Transverse colon (tissue), 4 donors: Measurements from ENCODE around the gene TMEM263. TPM values are rescaled to one million over a fixed set of nuclear protein-coding genes. Genes with fewer than 3 reads are reported as not detected.

ENCODE experiments used
- DNase-seq: peaks from one replicate; pipeline ENCODE4 v3.0.0-alpha.2; 2019
- H3K27ac ChIP-seq, 4 donors: fragments of 200-600 bp; sonication (generic); 2 replicates each; pipeline ENCODE4 v1.5.1; 2016 to 2018; ENCODE audit warnings: inconsistent platforms in 4 of 4
- H3K27me3 ChIP-seq: fragments of 200-600 bp; sonication (generic); 2 replicates; pipeline ENCODE4 v1.5.1; 2017; ENCODE audit warnings: inconsistent platforms
- H3K36me3 ChIP-seq, 4 donors: fragments of 200-600 bp; sonication (generic); 2 replicates each; pipeline ENCODE4 v1.5.1; 2017 to 2019; ENCODE audit warnings: inconsistent platforms in 4 of 4
- H3K4me1 ChIP-seq, 4 donors: fragments of 200-600 bp; sonication (generic); 2 replicates each; pipeline ENCODE4 v1.5.1; 2017 to 2020; ENCODE audit warnings: inconsistent platforms in 4 of 4
- H3K4me3 ChIP-seq, 4 donors: fragments of 200-600 bp; sonication (generic); 1 replicate in 1 of 4; 2 replicates in 3 of 4; pipeline versions ENCODE4 v1.5.1 to v1.6.1; 2017 to 2019; ENCODE audit warnings: inconsistent platforms in 4 of 4
- H3K9me3 ChIP-seq, 2 donors: fragments of 200-600 bp; sonication (generic); 2 replicates each; pipeline ENCODE4 v1.5.1; 2017 to 2019; ENCODE audit warnings: inconsistent platforms in 2 of 2
- EP300 ChIP-seq: sonication (generic); formaldehyde crosslinking; IDR thresholded peaks from one replicate; pipeline ENCODE4 v1.6.1; 2017; ENCODE audit warnings: antibody characterized with exemption, low read depth
- POLR2A ChIP-seq: fragments of 450-650 bp; IDR thresholded peaks from one replicate; pipeline ENCODE4 v1.6.1; 2016; ENCODE audit warnings: antibody characterized with exemption, mild to moderate bottlenecking, moderate library complexity
- POLR2AphosphoS5 ChIP-seq, 3 donors: sonication (generic); formaldehyde crosslinking; IDR thresholded peaks; one replicate each; pipeline ENCODE4 v1.6.1; 2016; ENCODE audit warnings: antibody characterized with exemption in 3 of 3
- WGBS, 2 donors: methylation state at CpG; one replicate each; pipeline ENCODE4 v1.1.5; 2018; ENCODE audit warnings: low coverage in 1 of 2; 5-methylcytosine and 5-hydroxymethylcytosine counted together
- in situ Hi-C, 4 donors: fragments of 200-750 bp; cut with MboI; loops; one replicate each; pipeline versions ENCODE4 v1.15.0 to v1.15.1; 2017; ENCODE audit warnings: low sequenced_read_pairs in 3 of 4, low pct_ligation_motif_present in 1 of 4, low pct_unique_long_range_greater_than_20kb in 1 of 4
- intact Hi-C: fragments of 100-400 bp; cut with DNase I; formaldehyde crosslinking; loops from one replicate; pipeline ENCODE4 v1.15.1; 2023; ENCODE audit warnings: low total_unique reads
- total RNA-seq, 4 donors: library from RNA; depleted of rRNA; stranded (reverse); fragments of >200 nt; gene quantifications; one replicate each; pipeline ENCODE4 v1.1.0, GENCODE V29; 2016
- TF ChIP-seq, protein P1 (sequence below), 5 experiments: fragments of 200-600 bp in 3 of 5; fragments of 450-650 bp in 2 of 5; sonication (generic) in 3 of 5; IDR thresholded peaks; 1 replicate in 2 of 5; 2 replicates in 3 of 5; pipeline ENCODE4 v1.5.1; 2016 to 2017; ENCODE audit warnings: antibody characterized with exemption in 5 of 5, inconsistent platforms in 3 of 5, mild to moderate bottlenecking in 2 of 5, moderate library complexity in 1 of 5

Gene TMEM263
- total RNA-seq, 4 donors from 2014 or later = 13.5 to 34.6 (median 18.7) TPM

DNA sequence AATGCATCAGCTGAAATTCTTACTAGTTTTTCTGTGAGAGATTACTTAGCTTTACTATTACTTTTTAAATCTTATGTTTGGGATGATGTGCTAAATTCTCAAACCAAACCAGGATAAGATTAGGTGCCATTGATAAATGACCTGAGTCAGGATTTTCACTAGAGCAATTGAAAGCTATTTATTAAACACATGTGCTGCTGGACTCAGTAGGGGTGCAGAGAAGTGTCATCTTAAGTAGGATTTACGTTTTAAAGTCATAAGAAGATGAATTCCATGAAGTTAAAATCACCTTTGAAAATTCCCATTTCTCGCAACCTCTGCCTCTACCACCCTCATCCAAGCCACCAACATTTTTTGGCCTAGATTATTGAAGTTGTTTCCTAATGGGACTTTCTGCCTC is 8.8 kb downstream of the TMEM263 start:
- Histone ChIP-seq H3K4me1 (peaks cover 0 to 7% (median 0%) of the 10 kb centered on the region in 4 donors), H3K27me3 (no peaks in the 10 kb centered on the region), H3K36me3 (peaks cover 0 to 20% (median 8%) of the 10 kb centered on the region in 4 donors), H3K27ac (no peak overlapping the region), H3K9me3 (no peaks in the 10 kb centered on the region), H3K4me3 (no peak overlapping the region)
- intact Hi-C loops = no loop called here
- TF ChIP-seq, protein P1, sequence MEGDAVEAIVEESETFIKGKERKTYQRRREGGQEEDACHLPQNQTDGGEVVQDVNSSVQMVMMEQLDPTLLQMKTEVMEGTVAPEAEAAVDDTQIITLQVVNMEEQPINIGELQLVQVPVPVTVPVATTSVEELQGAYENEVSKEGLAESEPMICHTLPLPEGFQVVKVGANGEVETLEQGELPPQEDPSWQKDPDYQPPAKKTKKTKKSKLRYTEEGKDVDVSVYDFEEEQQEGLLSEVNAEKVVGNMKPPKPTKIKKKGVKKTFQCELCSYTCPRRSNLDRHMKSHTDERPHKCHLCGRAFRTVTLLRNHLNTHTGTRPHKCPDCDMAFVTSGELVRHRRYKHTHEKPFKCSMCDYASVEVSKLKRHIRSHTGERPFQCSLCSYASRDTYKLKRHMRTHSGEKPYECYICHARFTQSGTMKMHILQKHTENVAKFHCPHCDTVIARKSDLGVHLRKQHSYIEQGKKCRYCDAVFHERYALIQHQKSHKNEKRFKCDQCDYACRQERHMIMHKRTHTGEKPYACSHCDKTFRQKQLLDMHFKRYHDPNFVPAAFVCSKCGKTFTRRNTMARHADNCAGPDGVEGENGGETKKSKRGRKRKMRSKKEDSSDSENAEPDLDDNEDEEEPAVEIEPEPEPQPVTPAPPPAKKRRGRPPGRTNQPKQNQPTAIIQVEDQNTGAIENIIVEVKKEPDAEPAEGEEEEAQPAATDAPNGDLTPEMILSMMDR (IDR thresholded peaks at IDR 0.05) = no peak
- TF ChIP-seq POLR2AphosphoS5 (IDR thresholded peaks at IDR 0.05) (no peak), EP300 (no peak), POLR2A (no peak)
- no peak for DNase-seq
- in situ Hi-C loops = no loop called here
- WGBS, 2 donors = 86 to 94% methylated on average over 2 of the region's 2 CpGs

DNA sequence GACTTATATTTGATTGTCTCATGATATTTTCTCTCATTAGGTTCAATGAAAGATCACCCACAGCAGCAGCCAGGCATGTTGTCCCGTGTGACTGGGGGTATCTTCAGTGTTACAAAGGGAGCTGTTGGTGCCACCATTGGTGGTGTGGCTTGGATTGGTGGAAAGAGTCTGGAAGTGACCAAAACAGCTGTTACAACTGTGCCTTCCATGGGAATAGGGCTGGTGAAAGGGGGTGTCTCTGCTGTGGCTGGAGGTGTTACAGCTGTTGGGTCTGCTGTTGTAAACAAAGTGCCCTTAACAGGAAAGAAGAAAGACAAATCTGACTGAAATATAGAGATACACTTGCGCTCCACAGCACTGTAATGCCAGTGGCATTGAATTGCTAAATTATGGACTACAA is 15.4 kb downstream of the TMEM263 start:
- no peak overlapping the region for H3K27ac ChIP-seq
- H3K4me3 ChIP-seq = no peak overlapping the region
- H3K27me3 ChIP-seq = no peaks in the 10 kb centered on the region
- TF ChIP-seq, protein P1 (IDR thresholded peaks at IDR 0.05) = no peak
- no peak for TF ChIP-seq POLR2AphosphoS5 (IDR thresholded peaks at IDR 0.05)
- TF ChIP-seq EP300 = no peak
- no peak for TF ChIP-seq POLR2A
- in situ Hi-C loops (no loop called here), intact Hi-C loops (loop anchor here (5.0 kb wide), 1 partner anchor 121 kb away; the partner anchor contains the start of gene CRY1)
- DNase-seq = no peak
- whole genome bisulfite sequencing, 2 donors = 95% methylated on average over 2 of the region's 2 CpGs; no CpG with 5 or more reads in 1 of the 2 donors
- H3K4me1 ChIP-seq = peaks cover 6 to 32% (median 17%) of the 10 kb centered on the region in 4 donors
- H3K36me3 ChIP-seq = peaks cover 0 to 25% (median 12%) of the 10 kb centered on the region in 4 donors
- no peaks in the 10 kb centered on the region for H3K9me3 ChIP-seq

DNA sequence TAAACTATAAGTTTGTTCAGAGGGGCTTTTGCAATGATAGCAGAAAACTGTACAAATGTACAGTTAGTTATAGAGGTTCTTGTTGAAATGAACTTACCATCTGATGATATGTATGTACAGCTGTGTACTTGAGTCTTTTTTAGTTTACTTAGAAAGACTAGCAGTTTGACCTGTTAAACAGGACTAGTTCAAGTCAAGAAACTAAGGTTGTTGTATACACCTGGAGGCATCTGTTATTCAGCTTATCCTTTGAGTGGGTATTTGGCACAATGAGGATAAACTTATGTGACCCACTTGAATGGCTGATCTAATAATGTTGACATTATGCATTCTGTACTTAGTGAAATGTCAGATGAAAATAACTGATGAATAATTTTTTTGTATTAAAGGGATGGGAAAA is 17.8 kb downstream of the TMEM263 start:
- no peaks in the 10 kb centered on the region for H3K9me3 ChIP-seq
- in situ Hi-C loops = no loop called here
- intact Hi-C loops = loop anchor here (5.0 kb wide), 1 partner anchor 119 kb away; the partner anchor contains the start of gene CRY1
- H3K36me3 ChIP-seq = peaks cover 0 to 15% (median 4%) of the 10 kb centered on the region in 4 donors
- H3K4me1 ChIP-seq = peaks cover 25 to 56% (median 39%) of the 10 kb centered on the region in 4 donors
- TF ChIP-seq POLR2A = no peak
- no peak for TF ChIP-seq POLR2AphosphoS5 (IDR thresholded peaks at IDR 0.05)
- TF ChIP-seq EP300 = no peak
- H3K27ac ChIP-seq = no peak overlapping the region
- H3K27me3 ChIP-seq = no peaks in the 10 kb centered on the region
- H3K4me3 ChIP-seq = no peak overlapping the region
- no peak for DNase-seq

DNA sequence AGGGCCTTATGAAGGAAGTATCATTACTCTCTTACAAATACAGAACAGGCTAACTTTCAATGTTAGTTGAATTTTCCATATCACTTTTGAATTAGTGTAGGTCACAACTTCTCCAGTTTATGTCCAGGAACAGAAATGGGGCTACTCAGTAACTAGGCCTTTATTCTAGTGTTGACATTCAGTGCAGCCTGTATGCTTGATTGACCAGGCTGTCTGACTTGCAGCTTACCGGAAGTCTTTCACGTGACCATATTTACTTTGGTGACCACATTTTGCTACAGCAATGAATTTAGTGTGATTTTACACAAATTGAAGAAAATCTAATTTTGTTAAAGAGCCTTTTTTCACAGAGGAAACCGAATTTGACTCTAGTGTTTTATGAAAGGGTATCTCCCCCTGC is 18.8 kb downstream of the TMEM263 start:
- DNase-seq = no peak
- 48 to 54% methylated on average over 3 of the region's 3 CpGs for WGBS, 2 donors
- no peaks in the 10 kb centered on the region for H3K9me3 ChIP-seq
- H3K4me1 ChIP-seq = peaks cover 25 to 63% (median 42%) of the 10 kb centered on the region in 4 donors
- H3K27ac ChIP-seq = peak overlapping the region in 3 of 4 donors; percentile 9 to 60 (median 35)
- H3K27me3 ChIP-seq = no peaks in the 10 kb centered on the region
- TF ChIP-seq POLR2A = no peak
- no peak for TF ChIP-seq EP300
- TF ChIP-seq POLR2AphosphoS5 (IDR thresholded peaks at IDR 0.05) = no peak
- TF ChIP-seq, protein P1 (IDR thresholded peaks at IDR 0.05) = no peak
- intact Hi-C loops = loop anchor here (5.0 kb wide), 1 partner anchor 118 kb away; the partner anchor contains the start of gene CRY1
- H3K4me3 ChIP-seq = no peak overlapping the region
- in situ Hi-C loops = no loop called here
- peaks cover 0 to 9% (median 4%) of the 10 kb centered on the region in 4 donors for H3K36me3 ChIP-seq

DNA sequence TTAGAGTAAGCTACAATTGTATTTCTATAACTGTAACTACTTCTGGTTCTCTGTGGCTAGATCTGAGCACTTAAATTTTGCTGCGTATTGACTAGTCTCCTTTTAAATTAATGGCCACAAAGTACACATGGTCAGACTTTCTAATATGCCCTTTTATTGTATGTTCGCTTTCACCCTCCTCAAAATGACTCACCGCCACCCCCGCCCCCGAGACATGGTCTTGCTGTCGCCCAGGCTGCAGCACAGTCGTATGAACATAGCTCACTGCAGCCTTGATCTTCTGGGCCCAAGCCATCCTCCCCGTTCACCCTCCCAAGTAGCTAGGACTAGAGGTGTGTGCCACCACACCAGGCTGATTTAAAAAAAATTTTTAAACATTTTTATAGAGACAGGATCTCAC is 19.4 kb downstream of the TMEM263 start:
- TF ChIP-seq POLR2A = no peak
- no peak for TF ChIP-seq EP300
- TF ChIP-seq, protein P1 (IDR thresholded peaks at IDR 0.05) = no peak
- Histone ChIP-seq H3K4me1 (peaks cover 25 to 63% (median 42%) of the 10 kb centered on the region in 4 donors), H3K27me3 (no peaks in the 10 kb centered on the region), H3K4me3 (no peak overlapping the region), H3K9me3 (no peaks in the 10 kb centered on the region), H3K36me3 (peaks cover 0 to 9% (median 4%) of the 10 kb centered on the region in 4 donors), H3K27ac (peak overlapping the region in 2 of 4 donors; percentile 45 to 60)
- DNase-seq = no peak
- intact Hi-C loops = no loop called here
- WGBS, 2 donors = 92% methylated on average over 1 to 8 of the region's 8 CpGs
- in situ Hi-C loops = no loop called here
